VCaP (cell line): ENCODE results near the gene ZBTB8A.

Source experiments
- H3K27ac ChIP-seq: fragments of 450-650 bp; 2 replicates; pipeline ENCODE4 v1.5.1; 2017
- CTCF ChIP-seq: fragments of 450-650 bp; conservative IDR thresholded peaks from 2 replicates; pipeline ENCODE4 v1.5.1; 2017; ENCODE audit warnings: mild to moderate bottlenecking, moderate library complexity

Gene ZBTB8A

GRCh38 chr1:32568929-32569328, 29.7 kb downstream of the ZBTB8A start:
- no peak overlapping the region for H3K27ac ChIP-seq
- no peak for TF ChIP-seq CTCF

- no peak overlapping the region for H3K27ac ChIP-seq
- no peak for TF ChIP-seq CTCF
Measured at GRCh38 chr1:32580348-32581017, 41.3 kb downstream of the ZBTB8A start.

- no peak for TF ChIP-seq CTCF
Measured at GRCh38 chr1:32592943-32593342, 53.7 kb downstream of the ZBTB8A start.

GRCh38 chr1:32600034-32600433, 60.8 kb downstream of the ZBTB8A start:
- no peak for TF ChIP-seq CTCF
- no peak overlapping the region for H3K27ac ChIP-seq

More at GRCh38 chr1:32592943-32593342, 53.7 kb downstream of the ZBTB8A start:
- H3K27ac ChIP-seq: no peak overlapping the region

- no peak for TF ChIP-seq CTCF
- no peak overlapping the region for H3K27ac ChIP-seq
Measured at GRCh38 chr1:32605711-32606424, 66.6 kb downstream of the ZBTB8A start.

- no peak overlapping the region for H3K27ac ChIP-seq
- no peak for TF ChIP-seq CTCF
Measured at GRCh38 chr1:32606565-32607371, 67.5 kb downstream of the ZBTB8A start.

GRCh38 chr1:32609180-32609579, 70.0 kb downstream of the ZBTB8A start:
- no peak for TF ChIP-seq CTCF
- H3K27ac ChIP-seq: no peak overlapping the region
